Ishikawa (cell line): ENCODE measurements around the gene RIT1.

Source experiments
- CEBPB ChIP-seq: IDR thresholded peaks from 2 replicates; pipeline ENCODE4 v1.6.1; 2012
- EP300 ChIP-seq: IDR thresholded peaks from 2 replicates; pipeline ENCODE4 v1.6.1; 2012; ENCODE audit warnings: borderline replicate concordance
- NFIC ChIP-seq: IDR thresholded peaks from 2 replicates; pipeline ENCODE4 v1.6.1; 2012
- RAD21 ChIP-seq: IDR thresholded peaks from 2 replicates; pipeline ENCODE4 v1.6.1; 2012; ENCODE audit warnings: low read depth
- TAF1 ChIP-seq: IDR thresholded peaks from 2 replicates; pipeline ENCODE4 v1.6.1; 2012; ENCODE audit warnings: low read depth, mild to moderate bottlenecking
- TCF12 ChIP-seq: IDR thresholded peaks from 2 replicates; pipeline ENCODE4 v1.6.1; 2012; ENCODE audit warnings: low read depth
- TEAD4 ChIP-seq: IDR thresholded peaks from 2 replicates; pipeline ENCODE4 v1.6.1; 2012
- TF ChIP-seq, protein P1 (sequence below): IDR thresholded peaks from 2 replicates; pipeline ENCODE4 v1.6.1; 2012; ENCODE audit warnings: low read depth, mild to moderate bottlenecking
- TF ChIP-seq, protein P2 (sequence below): IDR thresholded peaks from 2 replicates; pipeline ENCODE4 v1.6.1; 2012

DNA sequence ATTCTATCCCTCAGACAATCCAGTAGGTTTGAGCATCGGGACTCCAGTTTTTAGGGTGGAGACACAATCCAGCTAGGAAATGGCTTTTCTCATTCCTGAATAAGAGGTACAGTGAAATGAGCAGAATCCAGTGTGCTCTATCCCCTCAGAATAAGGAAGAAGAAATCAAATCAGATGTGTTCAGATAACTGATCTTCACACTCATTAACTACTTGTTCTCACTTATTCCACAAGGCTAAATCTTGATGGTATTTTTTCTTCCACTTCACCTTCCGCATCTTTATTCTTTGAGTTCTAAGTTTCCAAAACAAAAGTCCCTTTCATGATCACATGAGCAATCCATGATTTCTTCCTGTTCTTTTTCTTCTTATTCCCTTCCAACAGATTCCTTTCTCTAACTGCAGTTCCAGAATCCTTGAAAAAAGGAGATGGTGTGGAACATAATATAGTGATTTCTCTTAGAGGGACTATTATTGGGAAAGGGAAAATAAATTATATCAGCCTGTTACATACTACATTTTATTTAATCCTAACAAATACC lies 50.1 kb downstream of the RIT1 start:
- TF ChIP-seq CEBPB (no peak), TCF12 (no peak), EP300 (no peak), TEAD4 (no peak), RAD21 (no peak), TAF1 (no peak), NFIC (no peak)
- TF ChIP-seq, protein P1, sequence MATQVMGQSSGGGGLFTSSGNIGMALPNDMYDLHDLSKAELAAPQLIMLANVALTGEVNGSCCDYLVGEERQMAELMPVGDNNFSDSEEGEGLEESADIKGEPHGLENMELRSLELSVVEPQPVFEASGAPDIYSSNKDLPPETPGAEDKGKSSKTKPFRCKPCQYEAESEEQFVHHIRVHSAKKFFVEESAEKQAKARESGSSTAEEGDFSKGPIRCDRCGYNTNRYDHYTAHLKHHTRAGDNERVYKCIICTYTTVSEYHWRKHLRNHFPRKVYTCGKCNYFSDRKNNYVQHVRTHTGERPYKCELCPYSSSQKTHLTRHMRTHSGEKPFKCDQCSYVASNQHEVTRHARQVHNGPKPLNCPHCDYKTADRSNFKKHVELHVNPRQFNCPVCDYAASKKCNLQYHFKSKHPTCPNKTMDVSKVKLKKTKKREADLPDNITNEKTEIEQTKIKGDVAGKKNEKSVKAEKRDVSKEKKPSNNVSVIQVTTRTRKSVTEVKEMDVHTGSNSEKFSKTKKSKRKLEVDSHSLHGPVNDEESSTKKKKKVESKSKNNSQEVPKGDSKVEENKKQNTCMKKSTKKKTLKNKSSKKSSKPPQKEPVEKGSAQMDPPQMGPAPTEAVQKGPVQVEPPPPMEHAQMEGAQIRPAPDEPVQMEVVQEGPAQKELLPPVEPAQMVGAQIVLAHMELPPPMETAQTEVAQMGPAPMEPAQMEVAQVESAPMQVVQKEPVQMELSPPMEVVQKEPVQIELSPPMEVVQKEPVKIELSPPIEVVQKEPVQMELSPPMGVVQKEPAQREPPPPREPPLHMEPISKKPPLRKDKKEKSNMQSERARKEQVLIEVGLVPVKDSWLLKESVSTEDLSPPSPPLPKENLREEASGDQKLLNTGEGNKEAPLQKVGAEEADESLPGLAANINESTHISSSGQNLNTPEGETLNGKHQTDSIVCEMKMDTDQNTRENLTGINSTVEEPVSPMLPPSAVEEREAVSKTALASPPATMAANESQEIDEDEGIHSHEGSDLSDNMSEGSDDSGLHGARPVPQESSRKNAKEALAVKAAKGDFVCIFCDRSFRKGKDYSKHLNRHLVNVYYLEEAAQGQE, result no peak
- TF ChIP-seq, protein P2, sequence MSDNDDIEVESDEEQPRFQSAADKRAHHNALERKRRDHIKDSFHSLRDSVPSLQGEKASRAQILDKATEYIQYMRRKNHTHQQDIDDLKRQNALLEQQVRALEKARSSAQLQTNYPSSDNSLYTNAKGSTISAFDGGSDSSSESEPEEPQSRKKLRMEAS, result no peak
